Central memory CD8-positive, alpha-beta T cell (primary cell): ENCODE results near the gene AK2.

Experiments
- ATAC-seq: fragments of 150-1000 bp; cut with Tn5 transposase; replicated peaks from 2 replicates; pipeline ENCODE4 v1.10.0; 2022; ENCODE audit warnings: mild to moderate bottlenecking, moderate FRiP score, moderate number of reproducible peaks; ENCODE audit not compliant: poor library complexity, severe bottlenecking; ENCODE audit errors: extremely low read depth
- DNase-seq, 2 donors: peaks; one replicate each; pipeline ENCODE4 v3.0.0; 2021; ENCODE audit warnings: low spot score in 2 of 2
- H3K27ac Mint-ChIP-seq: one replicate; pipeline ENCODE4 v1.8.0; 2022; ENCODE audit warnings: low read depth, mild to moderate bottlenecking, moderate library complexity, mixed read lengths
- H3K27me3 Mint-ChIP-seq: one replicate; pipeline ENCODE4 v1.8.0; 2022; ENCODE audit warnings: mixed read lengths
- H3K36me3 Mint-ChIP-seq: one replicate; pipeline ENCODE4 v1.8.0; 2022; ENCODE audit warnings: mild to moderate bottlenecking, moderate library complexity, mixed read lengths; ENCODE audit not compliant: insufficient read depth
- H3K4me1 Mint-ChIP-seq: one replicate; pipeline ENCODE4 v1.8.0; 2022; ENCODE audit warnings: mixed read lengths
- H3K4me3 Mint-ChIP-seq: one replicate; pipeline ENCODE4 v1.8.0; 2022; ENCODE audit warnings: mild to moderate bottlenecking, moderate library complexity, mixed read lengths
- H3K9me3 Mint-ChIP-seq: one replicate; pipeline ENCODE4 v1.8.0; 2022; ENCODE audit warnings: mixed read lengths

Gene AK2

GRCh38 chr1:33012165-33012564 lies 24.5 kb downstream of the AK2 start:
- no peaks in the 10 kb centered on the region for H3K27me3 Mint-ChIP-seq
- DNase-seq, result no peak
- ATAC-seq, result no peak
- no peaks in the 10 kb centered on the region for H3K9me3 Mint-ChIP-seq
- H3K4me1 Mint-ChIP-seq, result no peaks in the 10 kb centered on the region
- no peak overlapping the region for H3K27ac Mint-ChIP-seq
- H3K4me3 Mint-ChIP-seq, result no peak overlapping the region
- H3K36me3 Mint-ChIP-seq, result peaks cover 39% of the 10 kb centered on the region

- peaks cover 37% of the 10 kb centered on the region for H3K36me3 Mint-ChIP-seq
- H3K27me3 Mint-ChIP-seq, result no peaks in the 10 kb centered on the region
- no peak for DNase-seq
- no peaks in the 10 kb centered on the region for H3K4me1 Mint-ChIP-seq
- H3K4me3 Mint-ChIP-seq, result no peak overlapping the region
- no peak for ATAC-seq
- no peaks in the 10 kb centered on the region for H3K9me3 Mint-ChIP-seq
- no peak overlapping the region for H3K27ac Mint-ChIP-seq
Observed at GRCh38 chr1:33010932-33011731, 25.6 kb downstream of the AK2 start.

- Mint-ChIP-seq H3K36me3 (peaks cover 37% of the 10 kb centered on the region), H3K4me3 (no peak overlapping the region), H3K4me1 (peaks cover 11% of the 10 kb centered on the region), H3K9me3 (no peaks in the 10 kb centered on the region), H3K27me3 (no peaks in the 10 kb centered on the region), H3K27ac (no peak overlapping the region)
- ATAC-seq (no peak), DNase-seq (no peak)
Observed at GRCh38 chr1:33009561-33009960, 27.1 kb downstream of the AK2 start.

- Mint-ChIP-seq H3K4me1 (peaks cover 11% of the 10 kb centered on the region), H3K36me3 (peaks cover 27% of the 10 kb centered on the region), H3K4me3 (no peak overlapping the region), H3K27ac (no peak overlapping the region), H3K27me3 (no peaks in the 10 kb centered on the region), H3K9me3 (no peaks in the 10 kb centered on the region)
- DNase-seq (no peak), ATAC-seq (no peak)
Observed at GRCh38 chr1:33008051-33008914, 28.4 kb downstream of the AK2 start.

- Mint-ChIP-seq H3K4me1 (peaks cover 11% of the 10 kb centered on the region), H3K36me3 (peaks cover 22% of the 10 kb centered on the region), H3K4me3 (no peak overlapping the region), H3K27me3 (no peaks in the 10 kb centered on the region), H3K27ac (no peak overlapping the region), H3K9me3 (no peaks in the 10 kb centered on the region)
- DNase-seq, result no peak
- ATAC-seq, result no peak
Observed at GRCh38 chr1:33007190-33008050, 29.3 kb downstream of the AK2 start.

GRCh38 chr1:33005838-33006421 lies 30.8 kb downstream of the AK2 start:
- ATAC-seq (no peak), DNase-seq (no peak)
- peaks cover 11% of the 10 kb centered on the region for H3K4me1 Mint-ChIP-seq
- no peak overlapping the region for H3K27ac Mint-ChIP-seq
- H3K36me3 Mint-ChIP-seq, result peaks cover 7% of the 10 kb centered on the region
- no peaks in the 10 kb centered on the region for H3K27me3 Mint-ChIP-seq
- no peaks in the 10 kb centered on the region for H3K9me3 Mint-ChIP-seq
- H3K4me3 Mint-ChIP-seq, result no peak overlapping the region

GRCh38 chr1:33005117-33005837 lies 31.4 kb downstream of the AK2 start:
- Mint-ChIP-seq H3K36me3 (peaks cover 7% of the 10 kb centered on the region), H3K9me3 (no peaks in the 10 kb centered on the region), H3K27ac (no peak overlapping the region), H3K4me1 (peaks cover 11% of the 10 kb centered on the region), H3K4me3 (no peak overlapping the region), H3K27me3 (no peaks in the 10 kb centered on the region)
- no peak for DNase-seq
- no peak for ATAC-seq

GRCh38 chr1:33004613-33005012 lies 32.1 kb downstream of the AK2 start:
- DNase-seq (no peak), ATAC-seq (no peak)
- Mint-ChIP-seq H3K36me3 (peaks cover 7% of the 10 kb centered on the region), H3K9me3 (no peaks in the 10 kb centered on the region), H3K27ac (no peak overlapping the region), H3K4me3 (no peak overlapping the region), H3K4me1 (peaks cover 11% of the 10 kb centered on the region), H3K27me3 (no peaks in the 10 kb centered on the region)

- Mint-ChIP-seq H3K27ac (no peak overlapping the region), H3K4me1 (peaks cover 11% of the 10 kb centered on the region), H3K36me3 (peaks cover 6% of the 10 kb centered on the region), H3K27me3 (no peaks in the 10 kb centered on the region), H3K9me3 (no peaks in the 10 kb centered on the region), H3K4me3 (no peak overlapping the region)
- no peak for ATAC-seq
- no peak for DNase-seq
Observed at GRCh38 chr1:33003657-33004056, 33.0 kb downstream of the AK2 start.

GRCh38 chr1:33002006-33002405 lies 34.7 kb downstream of the AK2 start:
- Mint-ChIP-seq H3K27ac (no peak overlapping the region), H3K4me1 (peaks cover 20% of the 10 kb centered on the region), H3K9me3 (no peaks in the 10 kb centered on the region), H3K36me3 (no peaks in the 10 kb centered on the region), H3K27me3 (no peaks in the 10 kb centered on the region), H3K4me3 (no peak overlapping the region)
- ATAC-seq (no peak), DNase-seq (no peak)

GRCh38 chr1:33001282-33001681 lies 35.4 kb downstream of the AK2 start:
- Mint-ChIP-seq H3K4me1 (peaks cover 20% of the 10 kb centered on the region), H3K27ac (no peak overlapping the region), H3K27me3 (no peaks in the 10 kb centered on the region), H3K9me3 (no peaks in the 10 kb centered on the region), H3K36me3 (no peaks in the 10 kb centered on the region), H3K4me3 (no peak overlapping the region)
- DNase-seq, result no peak
- no peak for ATAC-seq
